Measurements from ENCODE around the gene NOL4. TPM values are rescaled to one million over a fixed set of nuclear protein-coding genes. Genes with fewer than 3 reads are reported as not detected.

NOL4 gene
- total and polyA plus RNA-seq, 4 donors, result 0.02 to 3.1 (median 0.37) TPM

DNA sequence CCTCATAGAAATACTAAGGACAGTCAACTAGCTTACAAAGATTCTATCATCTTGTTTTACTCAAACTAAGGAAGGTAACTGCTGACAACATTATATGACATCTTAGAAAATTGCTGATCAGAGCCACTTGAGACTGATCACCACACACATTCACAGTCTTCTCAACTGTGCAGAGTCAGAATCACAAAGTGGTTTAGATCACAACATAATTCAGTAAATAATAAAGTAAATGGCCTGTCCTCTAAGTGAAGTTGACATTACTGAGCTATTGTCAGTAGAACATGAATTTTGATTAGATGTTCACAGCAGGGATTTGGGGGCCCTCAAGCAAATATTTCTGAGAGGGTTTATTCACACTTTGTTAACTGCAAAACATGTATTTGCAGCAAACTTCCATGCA is 28.5 kb downstream of the NOL4 start:
- no peaks in the 10 kb centered on the region for H3K27me3 ChIP-seq (ENCODE audit: control insufficient read depth in 3 of 3, insufficient read depth in 3 of 3, low read length in 2 of 3)
- no peaks in the 10 kb centered on the region for H3K9me3 ChIP-seq (ENCODE audit: control insufficient read depth in 4 of 4, insufficient read depth in 3 of 4, low read length in 3 of 4)
- DNase-seq (no peak), ATAC-seq (ENCODE audit: insufficient read depth, low FRiP score) (no peak)
- no peak overlapping the region for H3K9ac ChIP-seq (ENCODE audit: insufficient read depth in 1 of 2, low read length in 2 of 2)
- H3K4me1 ChIP-seq (ENCODE audit: control insufficient read depth in 5 of 5, insufficient read depth in 5 of 5, low read length in 5 of 5), result no peaks in the 10 kb centered on the region
- no peak overlapping the region for H3K4me3 ChIP-seq
- no peaks in the 10 kb centered on the region for H3K36me3 ChIP-seq (ENCODE audit: control insufficient read depth in 4 of 4, insufficient read depth in 4 of 4, low read length in 4 of 4)
- TF ChIP-seq, protein P1, sequence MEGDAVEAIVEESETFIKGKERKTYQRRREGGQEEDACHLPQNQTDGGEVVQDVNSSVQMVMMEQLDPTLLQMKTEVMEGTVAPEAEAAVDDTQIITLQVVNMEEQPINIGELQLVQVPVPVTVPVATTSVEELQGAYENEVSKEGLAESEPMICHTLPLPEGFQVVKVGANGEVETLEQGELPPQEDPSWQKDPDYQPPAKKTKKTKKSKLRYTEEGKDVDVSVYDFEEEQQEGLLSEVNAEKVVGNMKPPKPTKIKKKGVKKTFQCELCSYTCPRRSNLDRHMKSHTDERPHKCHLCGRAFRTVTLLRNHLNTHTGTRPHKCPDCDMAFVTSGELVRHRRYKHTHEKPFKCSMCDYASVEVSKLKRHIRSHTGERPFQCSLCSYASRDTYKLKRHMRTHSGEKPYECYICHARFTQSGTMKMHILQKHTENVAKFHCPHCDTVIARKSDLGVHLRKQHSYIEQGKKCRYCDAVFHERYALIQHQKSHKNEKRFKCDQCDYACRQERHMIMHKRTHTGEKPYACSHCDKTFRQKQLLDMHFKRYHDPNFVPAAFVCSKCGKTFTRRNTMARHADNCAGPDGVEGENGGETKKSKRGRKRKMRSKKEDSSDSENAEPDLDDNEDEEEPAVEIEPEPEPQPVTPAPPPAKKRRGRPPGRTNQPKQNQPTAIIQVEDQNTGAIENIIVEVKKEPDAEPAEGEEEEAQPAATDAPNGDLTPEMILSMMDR (IDR thresholded peaks at IDR 0.05; ENCODE audit: control extremely low read depth, extremely low read depth), result no peak
- H3K27ac ChIP-seq (ENCODE audit: low read depth in 1 of 2, low read length in 1 of 2), result no peak overlapping the region

DNA sequence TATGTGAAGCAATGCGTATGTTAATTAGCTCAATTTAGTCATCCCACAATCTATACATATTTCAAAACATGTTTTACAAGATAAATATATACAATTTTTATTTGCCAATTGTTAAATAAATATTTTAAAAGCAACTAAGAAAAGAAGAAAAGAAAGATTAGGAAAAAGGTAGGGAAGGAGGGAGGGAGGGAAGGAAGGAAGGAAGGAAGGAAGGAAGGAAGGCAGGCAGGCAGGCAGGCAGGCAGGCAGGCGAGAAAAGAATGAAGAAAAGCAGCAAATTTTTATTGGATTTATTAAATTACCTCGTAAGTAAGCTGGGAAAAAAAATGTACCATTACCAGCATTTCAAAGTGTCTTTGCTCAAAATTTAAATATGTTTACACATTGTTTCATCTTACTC is 30.5 kb downstream of the NOL4 start:
- ATAC-seq (ENCODE audit: insufficient read depth, low FRiP score), result no peak
- no peak overlapping the region for H3K4me3 ChIP-seq
- H3K27ac ChIP-seq (ENCODE audit: low read depth in 1 of 2, low read length in 1 of 2), result no peak overlapping the region
- H3K36me3 ChIP-seq (ENCODE audit: control insufficient read depth in 4 of 4, insufficient read depth in 4 of 4, low read length in 4 of 4), result no peaks in the 10 kb centered on the region
- TF ChIP-seq, protein P1 (IDR thresholded peaks at IDR 0.05; ENCODE audit: control extremely low read depth, extremely low read depth), result no peak
- no peak for DNase-seq
- no peaks in the 10 kb centered on the region for H3K27me3 ChIP-seq (ENCODE audit: control insufficient read depth in 3 of 3, insufficient read depth in 3 of 3, low read length in 2 of 3)
- H3K4me1 ChIP-seq (ENCODE audit: control insufficient read depth in 5 of 5, insufficient read depth in 5 of 5, low read length in 5 of 5), result no peaks in the 10 kb centered on the region
- 76% methylated on average over 3 of the region's 3 CpGs for WGBS, 2 donors
- H3K9ac ChIP-seq (ENCODE audit: insufficient read depth in 1 of 2, low read length in 2 of 2), result no peak overlapping the region
- no peaks in the 10 kb centered on the region for H3K9me3 ChIP-seq (ENCODE audit: control insufficient read depth in 4 of 4, insufficient read depth in 3 of 4, low read length in 3 of 4)

GRCh38 chr18:34189656-34190435 is 34.9 kb downstream of the NOL4 start:
- H3K4me1 ChIP-seq (ENCODE audit: control insufficient read depth in 5 of 5, insufficient read depth in 5 of 5, low read length in 5 of 5), result no peaks in the 10 kb centered on the region
- 73 to 79% methylated on average over 3 of the region's 3 CpGs for WGBS, 2 donors
- H3K9ac ChIP-seq (ENCODE audit: insufficient read depth in 1 of 2, low read length in 2 of 2), result no peak overlapping the region
- no peak overlapping the region for H3K27ac ChIP-seq (ENCODE audit: low read depth in 1 of 2, low read length in 1 of 2)
- TF ChIP-seq, protein P1 (IDR thresholded peaks at IDR 0.05; ENCODE audit: control extremely low read depth, extremely low read depth), result no peak
- H3K27me3 ChIP-seq (ENCODE audit: control insufficient read depth in 3 of 3, insufficient read depth in 3 of 3, low read length in 2 of 3), result no peaks in the 10 kb centered on the region
- no peak overlapping the region for H3K4me3 ChIP-seq
- ATAC-seq (ENCODE audit: insufficient read depth, low FRiP score) (no peak), DNase-seq (no peak)
- H3K9me3 ChIP-seq (ENCODE audit: control insufficient read depth in 4 of 4, insufficient read depth in 3 of 4, low read length in 3 of 4), result peaks cover 0 to 2% (median 0%) of the 10 kb centered on the region in 4 donors
- no peaks in the 10 kb centered on the region for H3K36me3 ChIP-seq (ENCODE audit: control insufficient read depth in 4 of 4, insufficient read depth in 4 of 4, low read length in 4 of 4)

Data from lung (tissue), 12 donors.